ENCODE data around the gene GFRA1.

The GFRA1 gene

DNA sequence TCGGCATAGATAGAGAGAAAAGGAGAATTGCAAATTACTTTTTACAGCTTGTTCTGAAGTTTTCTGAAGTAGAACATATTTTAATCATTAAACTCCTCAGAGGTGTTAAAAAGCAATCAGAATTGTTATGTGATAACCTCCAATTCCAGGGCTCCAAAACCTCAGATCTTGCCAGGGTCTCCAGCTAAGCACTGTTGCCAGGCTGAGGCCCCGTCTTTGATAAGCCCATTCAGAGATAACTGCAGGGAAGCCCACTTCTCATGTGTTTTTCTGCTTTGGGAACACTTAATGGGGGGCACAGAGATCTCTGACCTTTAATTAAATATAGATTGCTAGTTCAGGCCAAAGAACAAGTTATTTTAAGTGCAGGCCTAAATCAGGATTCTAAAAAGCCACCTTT, 40.4 kb downstream of the GFRA1 start:
- H3K9ac ChIP-seq (ENCODE audit: low read length), result no peak overlapping the region
- no peaks in the 10 kb centered on the region for H3K4me1 ChIP-seq (ENCODE audit: control insufficient read depth, insufficient read depth, low read length)
- H3K9me3 ChIP-seq (ENCODE audit: control insufficient read depth, low read length), result no peaks in the 10 kb centered on the region
- H3K36me3 ChIP-seq (ENCODE audit: control insufficient read depth, insufficient read depth, low read length), result no peaks in the 10 kb centered on the region
- H3K4me3 ChIP-seq (ENCODE audit: low read length), result no peak overlapping the region
- no peaks in the 10 kb centered on the region for H3K27me3 ChIP-seq (ENCODE audit: control insufficient read depth, insufficient read depth, low read length)

DNA sequence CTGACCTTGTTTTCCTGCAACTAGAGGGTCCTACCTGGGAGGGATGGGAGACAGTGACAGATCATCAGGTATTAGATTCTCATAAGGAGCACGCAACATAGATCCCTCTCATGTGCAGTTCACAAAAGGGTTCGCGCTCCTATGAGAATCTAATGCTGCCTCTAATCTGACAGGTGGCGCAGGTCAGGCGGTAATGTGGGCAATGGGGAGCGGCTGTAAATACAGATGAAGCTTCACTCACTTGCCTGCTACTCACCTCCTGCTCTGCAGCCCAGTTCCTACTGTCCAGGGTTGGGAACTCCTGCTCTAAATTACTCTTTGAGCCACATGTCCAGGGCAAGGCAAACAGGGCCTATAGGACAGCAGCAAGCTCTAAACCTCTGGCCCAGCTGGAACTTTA, 46.2 kb downstream of the GFRA1 start:
- Histone ChIP-seq H3K27me3 (ENCODE audit: control insufficient read depth, insufficient read depth, low read length) (no peaks in the 10 kb centered on the region), H3K9me3 (ENCODE audit: control insufficient read depth, low read length) (no peaks in the 10 kb centered on the region), H3K4me3 (ENCODE audit: low read length) (no peak overlapping the region), H3K9ac (ENCODE audit: low read length) (no peak overlapping the region), H3K4me1 (ENCODE audit: control insufficient read depth, insufficient read depth, low read length) (no peaks in the 10 kb centered on the region), H3K36me3 (ENCODE audit: control insufficient read depth, insufficient read depth, low read length) (no peaks in the 10 kb centered on the region)

GRCh38 chr10:116226053-116226452, 47.0 kb downstream of the GFRA1 start:
- Histone ChIP-seq H3K27me3 (ENCODE audit: control insufficient read depth, insufficient read depth, low read length) (no peaks in the 10 kb centered on the region), H3K4me3 (ENCODE audit: low read length) (no peak overlapping the region), H3K36me3 (ENCODE audit: control insufficient read depth, insufficient read depth, low read length) (no peaks in the 10 kb centered on the region), H3K9ac (ENCODE audit: low read length) (no peak overlapping the region), H3K9me3 (ENCODE audit: control insufficient read depth, low read length) (no peaks in the 10 kb centered on the region), H3K4me1 (ENCODE audit: control insufficient read depth, insufficient read depth, low read length) (no peaks in the 10 kb centered on the region)

GRCh38 chr10:116223289-116223688, 49.7 kb downstream of the GFRA1 start:
- Histone ChIP-seq H3K9me3 (ENCODE audit: control insufficient read depth, low read length) (no peaks in the 10 kb centered on the region), H3K9ac (ENCODE audit: low read length) (no peak overlapping the region), H3K36me3 (ENCODE audit: control insufficient read depth, insufficient read depth, low read length) (no peaks in the 10 kb centered on the region), H3K4me1 (ENCODE audit: control insufficient read depth, insufficient read depth, low read length) (no peaks in the 10 kb centered on the region), H3K4me3 (ENCODE audit: low read length) (no peak overlapping the region), H3K27me3 (ENCODE audit: control insufficient read depth, insufficient read depth, low read length) (no peaks in the 10 kb centered on the region)

GRCh38 chr10:116221053-116221452, 52.0 kb downstream of the GFRA1 start:
- Histone ChIP-seq H3K36me3 (ENCODE audit: control insufficient read depth, insufficient read depth, low read length) (no peaks in the 10 kb centered on the region), H3K9me3 (ENCODE audit: control insufficient read depth, low read length) (no peaks in the 10 kb centered on the region), H3K4me1 (ENCODE audit: control insufficient read depth, insufficient read depth, low read length) (no peaks in the 10 kb centered on the region), H3K4me3 (ENCODE audit: low read length) (no peak overlapping the region), H3K9ac (ENCODE audit: low read length) (no peak overlapping the region), H3K27me3 (ENCODE audit: control insufficient read depth, insufficient read depth, low read length) (no peaks in the 10 kb centered on the region)

- H3K9me3 ChIP-seq (ENCODE audit: control insufficient read depth, low read length), result no peaks in the 10 kb centered on the region
- no peak overlapping the region for H3K4me3 ChIP-seq (ENCODE audit: low read length)
- H3K36me3 ChIP-seq (ENCODE audit: control insufficient read depth, insufficient read depth, low read length), result no peaks in the 10 kb centered on the region
- no peak overlapping the region for H3K9ac ChIP-seq (ENCODE audit: low read length)
- no peaks in the 10 kb centered on the region for H3K4me1 ChIP-seq (ENCODE audit: control insufficient read depth, insufficient read depth, low read length)
- no peaks in the 10 kb centered on the region for H3K27me3 ChIP-seq (ENCODE audit: control insufficient read depth, insufficient read depth, low read length)
Measured at GRCh38 chr10:116216676-116217075, 56.3 kb downstream of the GFRA1 start.

DNA sequence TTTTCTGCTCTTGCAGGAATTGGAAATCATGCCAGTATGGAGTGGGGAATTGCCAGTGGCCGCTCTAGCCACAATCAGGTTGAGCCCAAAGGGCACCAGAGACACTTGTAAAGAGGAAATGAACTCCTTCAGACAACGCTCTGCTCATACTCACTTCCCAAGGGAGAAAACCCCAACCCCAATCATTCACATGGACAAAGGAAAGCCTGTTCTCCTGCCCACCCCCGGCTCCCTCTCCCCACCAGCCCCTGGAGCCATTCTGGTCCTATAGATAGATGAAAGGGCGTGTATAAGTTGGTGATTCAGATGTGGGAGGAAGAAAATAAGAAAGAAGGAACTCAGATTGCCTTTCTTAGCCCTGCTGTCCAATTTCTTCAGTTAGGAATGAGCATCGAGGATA, 57.4 kb downstream of the GFRA1 start:
- H3K9me3 ChIP-seq (ENCODE audit: control insufficient read depth, low read length), result no peaks in the 10 kb centered on the region
- H3K9ac ChIP-seq (ENCODE audit: low read length), result no peak overlapping the region
- no peaks in the 10 kb centered on the region for H3K36me3 ChIP-seq (ENCODE audit: control insufficient read depth, insufficient read depth, low read length)
- no peaks in the 10 kb centered on the region for H3K4me1 ChIP-seq (ENCODE audit: control insufficient read depth, insufficient read depth, low read length)
- H3K27me3 ChIP-seq (ENCODE audit: control insufficient read depth, insufficient read depth, low read length), result no peaks in the 10 kb centered on the region
- no peak overlapping the region for H3K4me3 ChIP-seq (ENCODE audit: low read length)

DNA sequence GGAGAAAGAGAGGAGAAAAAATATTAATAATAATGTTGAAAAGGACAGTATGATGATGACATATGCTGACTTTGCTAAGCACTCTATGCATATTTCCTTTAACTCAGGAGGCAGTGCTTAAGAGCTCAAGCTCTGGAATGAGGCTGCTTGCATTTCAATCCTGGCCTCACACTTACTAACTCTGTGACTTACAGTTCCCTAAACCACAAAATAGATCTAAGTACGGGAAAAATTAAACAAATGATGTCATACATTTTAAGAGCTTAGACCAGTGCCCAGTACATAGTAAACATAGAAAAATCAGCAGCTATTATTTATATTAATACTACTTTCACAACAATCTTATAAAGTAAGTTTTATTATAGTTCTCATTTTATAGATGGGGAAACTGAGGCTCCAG, 61.3 kb downstream of the GFRA1 start:
- Histone ChIP-seq H3K9ac (ENCODE audit: low read length) (no peak overlapping the region), H3K4me3 (ENCODE audit: low read length) (no peak overlapping the region), H3K9me3 (ENCODE audit: control insufficient read depth, low read length) (no peaks in the 10 kb centered on the region), H3K36me3 (ENCODE audit: control insufficient read depth, insufficient read depth, low read length) (no peaks in the 10 kb centered on the region), H3K4me1 (ENCODE audit: control insufficient read depth, insufficient read depth, low read length) (no peaks in the 10 kb centered on the region), H3K27me3 (ENCODE audit: control insufficient read depth, insufficient read depth, low read length) (no peaks in the 10 kb centered on the region)

DNA sequence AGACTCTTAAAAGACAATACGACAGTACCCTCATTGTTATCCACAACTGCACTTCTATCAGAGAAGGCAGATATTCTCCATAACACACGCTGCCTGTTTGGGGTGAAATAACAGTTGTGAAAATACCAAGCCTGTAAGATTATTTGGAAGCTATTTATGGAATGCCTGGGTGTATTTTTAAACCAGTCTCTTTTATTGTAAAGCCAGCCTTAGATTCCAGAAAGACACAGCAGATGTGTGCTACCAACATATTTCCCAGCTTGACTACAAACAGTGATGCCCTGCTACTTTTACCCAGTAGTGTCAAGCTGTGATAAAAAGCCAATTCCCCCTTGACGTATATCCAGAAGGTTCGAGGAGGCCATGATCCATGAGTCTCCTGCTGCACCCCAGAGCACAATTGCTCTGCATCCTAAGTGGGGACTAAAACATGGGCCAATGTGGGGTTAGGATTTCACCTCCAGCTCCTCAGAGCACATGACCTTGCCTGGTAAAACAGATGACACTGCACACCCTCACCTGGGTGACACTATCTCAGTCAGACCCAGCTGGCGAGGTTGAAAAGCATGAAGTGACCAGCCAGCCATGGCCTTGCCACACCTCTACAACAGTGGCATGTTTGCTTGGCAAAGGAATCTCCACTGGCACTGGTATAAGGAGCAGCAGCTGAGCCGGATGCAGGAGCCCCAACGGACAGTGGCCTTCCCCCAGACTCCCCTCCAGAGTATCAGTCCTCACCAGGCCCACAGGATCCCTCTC, 62.2 kb downstream of the GFRA1 start:
- Histone ChIP-seq H3K9me3 (ENCODE audit: control insufficient read depth, low read length) (no peaks in the 10 kb centered on the region), H3K36me3 (ENCODE audit: control insufficient read depth, insufficient read depth, low read length) (no peaks in the 10 kb centered on the region), H3K4me3 (ENCODE audit: low read length) (no peak overlapping the region), H3K9ac (ENCODE audit: low read length) (no peak overlapping the region), H3K27me3 (ENCODE audit: control insufficient read depth, insufficient read depth, low read length) (no peaks in the 10 kb centered on the region), H3K4me1 (ENCODE audit: control insufficient read depth, insufficient read depth, low read length) (no peaks in the 10 kb centered on the region)

DNA sequence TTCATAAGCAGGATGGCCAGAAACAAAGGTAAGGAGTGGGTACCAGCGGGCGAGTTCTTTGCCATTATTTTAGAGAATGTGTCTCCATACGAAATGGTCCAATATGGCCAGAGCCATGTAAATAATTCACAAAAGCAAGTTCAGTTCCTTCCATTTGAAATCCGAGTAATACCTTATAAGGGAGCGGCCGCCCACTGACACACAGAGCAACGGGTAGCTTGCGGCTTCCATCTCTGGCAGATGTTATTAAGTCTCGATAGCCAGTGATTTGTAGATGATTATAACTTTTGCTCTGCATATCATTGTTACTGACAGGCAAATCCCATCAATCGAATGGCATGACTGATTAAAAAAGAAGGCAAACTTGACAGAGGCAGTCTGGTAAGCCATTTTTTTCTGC, 63.2 kb downstream of the GFRA1 start:
- no peaks in the 10 kb centered on the region for H3K9me3 ChIP-seq (ENCODE audit: control insufficient read depth, low read length)
- H3K27me3 ChIP-seq (ENCODE audit: control insufficient read depth, insufficient read depth, low read length), result no peaks in the 10 kb centered on the region
- no peaks in the 10 kb centered on the region for H3K4me1 ChIP-seq (ENCODE audit: control insufficient read depth, insufficient read depth, low read length)
- no peak overlapping the region for H3K9ac ChIP-seq (ENCODE audit: low read length)
- H3K36me3 ChIP-seq (ENCODE audit: control insufficient read depth, insufficient read depth, low read length), result no peaks in the 10 kb centered on the region
- H3K4me3 ChIP-seq (ENCODE audit: low read length), result no peak overlapping the region

GRCh38 chr10:116208956-116209567, 63.9 kb downstream of the GFRA1 start:
- H3K36me3 ChIP-seq (ENCODE audit: control insufficient read depth, insufficient read depth, low read length), result no peaks in the 10 kb centered on the region
- H3K4me1 ChIP-seq (ENCODE audit: control insufficient read depth, insufficient read depth, low read length), result no peaks in the 10 kb centered on the region
- no peak overlapping the region for H3K4me3 ChIP-seq (ENCODE audit: low read length)
- no peaks in the 10 kb centered on the region for H3K9me3 ChIP-seq (ENCODE audit: control insufficient read depth, low read length)
- H3K9ac ChIP-seq (ENCODE audit: low read length), result no peak overlapping the region
- H3K27me3 ChIP-seq (ENCODE audit: control insufficient read depth, insufficient read depth, low read length), result no peaks in the 10 kb centered on the region

- H3K9me3 ChIP-seq (ENCODE audit: control insufficient read depth, low read length), result no peaks in the 10 kb centered on the region
- H3K27me3 ChIP-seq (ENCODE audit: control insufficient read depth, insufficient read depth, low read length), result no peaks in the 10 kb centered on the region
- H3K4me1 ChIP-seq (ENCODE audit: control insufficient read depth, insufficient read depth, low read length), result no peaks in the 10 kb centered on the region
Measured at GRCh38 chr10:116207690-116208089, 65.3 kb downstream of the GFRA1 start.

More at GRCh38 chr10:116207690-116208089, 65.3 kb downstream of the GFRA1 start:
- Histone ChIP-seq H3K36me3 (ENCODE audit: control insufficient read depth, insufficient read depth, low read length) (no peaks in the 10 kb centered on the region), H3K9ac (ENCODE audit: low read length) (no peak overlapping the region), H3K4me3 (ENCODE audit: low read length) (no peak overlapping the region)

Measured in mucosa of stomach (tissue), 1 donor.